CD14-positive monocyte (primary cell): Measurements from ENCODE around the gene CD34. TPM values are rescaled to one million over a fixed set of nuclear protein-coding genes. Genes with fewer than 3 reads are reported as not detected.

Experiments
- DNase-seq, 3 donors: peaks; one replicate each; pipeline ENCODE4 v3.0.0-alpha.2; 2011 to 2022
- H2AFZ ChIP-seq: 2 replicates; pipeline ENCODE4 v1.6.0; 2012; ENCODE audit warnings: mild to moderate bottlenecking, low read depth, low read length, inconsistent platforms; ENCODE audit not compliant: insufficient read depth, poor library complexity, severe bottlenecking
- H3K27ac ChIP-seq, 2 donors: 1 replicate in 1 of 2; 2 replicates in 1 of 2; pipeline ENCODE4 v1.5.1; 2012 to 2013; ENCODE audit warnings: low read length in 2 of 2, control low read depth in 1 of 2, inconsistent platforms in 1 of 2, low read depth in 1 of 2, mild to moderate bottlenecking in 1 of 2
- H3K27me3 ChIP-seq, 2 donors: one replicate each; pipeline versions ENCODE4 v1.6.0 to v1.6.1; 2011 to 2013; ENCODE audit warnings: low read length in 2 of 2; ENCODE audit not compliant: control insufficient read depth in 2 of 2, insufficient read depth in 2 of 2
- H3K36me3 ChIP-seq, 2 donors: replicated peaks in 1 of 2; 1 replicate in 1 of 2; 2 replicates in 1 of 2; pipeline versions ENCODE4 v1.5.1 to v1.6.1; 2012 to 2013; ENCODE audit warnings: low read length in 2 of 2, control low read depth in 1 of 2, inconsistent platforms in 1 of 2, mild to moderate bottlenecking in 1 of 2; ENCODE audit not compliant: insufficient read depth in 2 of 2, control insufficient read depth in 1 of 2
- H3K4me1 ChIP-seq, 2 donors: 1 replicate in 1 of 2; 2 replicates in 1 of 2; pipeline versions ENCODE4 v1.5.1 to v1.6.1; 2012 to 2013; ENCODE audit warnings: low read length in 2 of 2, control low read depth in 1 of 2, inconsistent platforms in 1 of 2, mild to moderate bottlenecking in 1 of 2, moderate library complexity in 1 of 2; ENCODE audit not compliant: insufficient read depth in 2 of 2, control insufficient read depth in 1 of 2
- H3K4me2 ChIP-seq: replicated peaks from 2 replicates; pipeline ENCODE3; 2012; ENCODE audit warnings: low read length, moderate library complexity, mild to moderate bottlenecking; ENCODE audit not compliant: poor library complexity, severe bottlenecking; ENCODE audit errors: extremely low read depth
- H3K4me3 ChIP-seq, 3 experiments: fragments of 200-600 bp in 1 of 3; sonication (generic) in 1 of 3; replicated peaks in 1 of 3; 1 replicate in 2 of 3; 2 replicates in 1 of 3; pipeline ENCODE4 v1.5.1; 2011 to 2013; ENCODE audit warnings: low read length in 3 of 3, mild to moderate bottlenecking in 3 of 3, control low read depth in 2 of 3, low read depth in 2 of 3, inconsistent platforms in 1 of 3, moderate library complexity in 1 of 3
- H3K79me2 ChIP-seq: 2 replicates; pipeline ENCODE4 v1.6.0; 2012; ENCODE audit warnings: mild to moderate bottlenecking, control low read depth, inconsistent platforms, low read length, moderate library complexity; ENCODE audit not compliant: insufficient read depth
- H3K9ac ChIP-seq: 2 replicates; pipeline ENCODE4 v1.6.0; 2017; ENCODE audit warnings: low read length, mild to moderate bottlenecking; ENCODE audit not compliant: insufficient read depth, poor library complexity, severe bottlenecking
- H3K9me3 ChIP-seq, 2 donors: replicated peaks in 1 of 2; 1 replicate in 1 of 2; 2 replicates in 1 of 2; pipeline versions ENCODE4 v1.5.1 to v1.6.1; 2012 to 2013; ENCODE audit warnings: low read length in 2 of 2, control low read depth in 1 of 2; ENCODE audit not compliant: control insufficient read depth in 1 of 2, insufficient read depth in 1 of 2
- H4K20me1 ChIP-seq: 2 replicates; pipeline ENCODE4 v1.6.0; 2012; ENCODE audit warnings: mild to moderate bottlenecking, low read length, control low read depth, moderate library complexity; ENCODE audit not compliant: insufficient read depth
- H3K27ac Mint-ChIP-seq, 7 donors: one replicate each; pipeline ENCODE4 v1.8.0; 2020; ENCODE audit warnings: mild to moderate bottlenecking in 7 of 7, mixed read lengths in 7 of 7, moderate library complexity in 6 of 7, inconsistent platforms in 2 of 7
- H3K27me3 Mint-ChIP-seq, 3 donors: one replicate each; pipeline ENCODE4 v1.8.0; 2021 to 2022; ENCODE audit warnings: low read depth in 3 of 3, mild to moderate bottlenecking in 3 of 3, mixed read lengths in 3 of 3, moderate library complexity in 3 of 3, inconsistent platforms in 1 of 3
- H3K36me3 Mint-ChIP-seq, 2 donors: one replicate each; pipeline ENCODE4 v1.8.0; 2020; ENCODE audit warnings: mixed read lengths in 2 of 2, inconsistent platforms in 1 of 2, mild to moderate bottlenecking in 1 of 2
- H3K4me1 Mint-ChIP-seq: one replicate; pipeline ENCODE4 v1.8.0; 2020; ENCODE audit warnings: mild to moderate bottlenecking, mixed read lengths
- H3K4me3 Mint-ChIP-seq, 2 donors: one replicate each; pipeline ENCODE4 v1.8.0; 2020; ENCODE audit warnings: mild to moderate bottlenecking in 2 of 2, mixed read lengths in 2 of 2, moderate library complexity in 1 of 2
- H3K9me3 Mint-ChIP-seq, 7 donors: one replicate each; pipeline ENCODE4 v1.8.0; 2020 to 2022; ENCODE audit warnings: mixed read lengths in 7 of 7, mild to moderate bottlenecking in 6 of 7, moderate library complexity in 6 of 7, inconsistent platforms in 2 of 7
- CTCF ChIP-seq: fragments of 200-600 bp; IDR thresholded peaks from one replicate; pipeline ENCODE4 v1.8.0; 2022; ENCODE audit warnings: antibody characterized with exemption, mild to moderate bottlenecking
- WGBS: methylation state at CpG from one replicate; pipeline ENCODE4 v1.1.5; 2013; ENCODE audit warnings: missing lambda C conversion rate; ENCODE audit not compliant: insufficient coverage; 5-methylcytosine and 5-hydroxymethylcytosine counted together
- intact Hi-C, 2 donors: fragments of 100-400 bp; cut with micrococcal nuclease; formaldehyde crosslinking; loops; one replicate each; pipeline versions ENCODE4 v1.15.0 to v1.15.1; 2023
- polyA plus RNA-seq, 3 donors: library from polyadenylated mRNA; depleted of rRNA in 1 of 3; unstranded in 2 of 3; stranded (reverse) in 1 of 3; fragments of 300-500 nt in 2 of 3; fragments of >200 nt in 1 of 3; fragmentation: Illumina TruSeq in 2 of 3; gene quantifications; 1 replicate in 2 of 3; 2 replicates in 1 of 3; pipeline ENCODE4 v1.2.3, GENCODE V29; 2012 to 2021

Gene CD34
- polyA plus RNA-seq, 3 donors = 0.03 TPM; not detected in 2

GRCh38 chr1:207951652-207952051, 40.7 kb upstream of the CD34 start:
- intact Hi-C loops = no loop called here
- no peaks in the 10 kb centered on the region for H3K9me3 Mint-ChIP-seq
- H3K36me3 ChIP-seq = no peaks in the 10 kb centered on the region

GRCh38 chr1:207950750-207951149, 39.8 kb upstream of the CD34 start:
- Histone ChIP-seq H2AFZ (no peak overlapping the region), H3K9ac (no peak overlapping the region), H4K20me1 (no peaks in the 10 kb centered on the region), H3K27ac (no peak overlapping the region), H3K4me1 (no peaks in the 10 kb centered on the region), H3K36me3 (no peaks in the 10 kb centered on the region), H3K79me2 (no peaks in the 10 kb centered on the region), H3K4me2 (no peak overlapping the region), H3K4me3 (no peak overlapping the region), H3K27me3 (no peaks in the 10 kb centered on the region), H3K9me3 (no peaks in the 10 kb centered on the region)
- peaks cover 0 to 2% (median 2%) of the 10 kb centered on the region in 3 donors for H3K27me3 Mint-ChIP-seq
- no peaks in the 10 kb centered on the region for H3K9me3 Mint-ChIP-seq
- intact Hi-C loops = no loop called here
- no peak overlapping the region for H3K27ac Mint-ChIP-seq
- no peak for TF ChIP-seq CTCF
- no peak overlapping the region for H3K4me3 Mint-ChIP-seq
- H3K36me3 Mint-ChIP-seq = no peaks in the 10 kb centered on the region
- no peak for DNase-seq
- H3K4me1 Mint-ChIP-seq = peaks cover 8% of the 10 kb centered on the region
- WGBS = 100% methylated on average over 1 of the region's 2 CpGs

More at GRCh38 chr1:207951652-207952051, 40.7 kb upstream of the CD34 start:
- H3K4me2 ChIP-seq = no peak overlapping the region
- no peaks in the 10 kb centered on the region for H3K79me2 ChIP-seq
- no peak overlapping the region for H3K4me3 ChIP-seq
- H3K4me1 ChIP-seq = no peaks in the 10 kb centered on the region
- no peak overlapping the region for H3K9ac ChIP-seq
- H3K9me3 ChIP-seq = no peaks in the 10 kb centered on the region
- H4K20me1 ChIP-seq = no peaks in the 10 kb centered on the region
- DNase-seq = no peak
- no peak overlapping the region for H3K27ac ChIP-seq
- no peak overlapping the region for H3K4me3 Mint-ChIP-seq
- H3K27ac Mint-ChIP-seq = no peak overlapping the region
- TF ChIP-seq CTCF = no peak
- no peaks in the 10 kb centered on the region for H3K36me3 Mint-ChIP-seq
- no CpG with 5 or more reads among the region's 3 CpGs for WGBS
- no peak overlapping the region for H2AFZ ChIP-seq
- peaks cover 8% of the 10 kb centered on the region for H3K4me1 Mint-ChIP-seq
- peaks cover 0 to 3% (median 2%) of the 10 kb centered on the region in 3 donors for H3K27me3 Mint-ChIP-seq
- H3K27me3 ChIP-seq = no peaks in the 10 kb centered on the region
